ENCODE results near the gene ACOT8.
"Not testable (repeated sequence)": the region's sequence is repeated elsewhere in the genome, so short reads cannot be mapped to it uniquely, and the experiment has no call there.

Gene ACOT8

GRCh38 chr20:45857114-45857881, at the start of gene ACOT8, which contains the start of gene ZSWIM3:
Gene ACOT8, minus strand, starts transcription at chr20:45857392. Its CDS starts 77 bp downstream, at chr20:45857315.
Gene ZSWIM3, plus strand, starts transcription at chr20:45857614. Its CDS starts 212 bp downstream, at chr20:45857826.
- in situ Hi-C loops (cut with MboI; ENCODE audit: low sequenced_read_pairs, unreplicated experiment): no loop called here
- DNase-seq (ENCODE audit: low spot score): peak; percentile 100
- no peak for TF ChIP-seq CTCF (IDR thresholded peaks at IDR 0.05; ENCODE audit: borderline replicate concordance, control extremely low read depth, extremely low read depth, insufficient read depth, missing control alignments)

GRCh38 chr20:45905505-45906079, 48.4 kb upstream of the ACOT8 start:
- no peak for TF ChIP-seq CTCF (IDR thresholded peaks at IDR 0.05; ENCODE audit: borderline replicate concordance, control extremely low read depth, extremely low read depth, insufficient read depth, missing control alignments)
- in situ Hi-C loops (cut with MboI; ENCODE audit: low sequenced_read_pairs, unreplicated experiment): no loop called here
- no peak for DNase-seq (ENCODE audit: low spot score)

DNA sequence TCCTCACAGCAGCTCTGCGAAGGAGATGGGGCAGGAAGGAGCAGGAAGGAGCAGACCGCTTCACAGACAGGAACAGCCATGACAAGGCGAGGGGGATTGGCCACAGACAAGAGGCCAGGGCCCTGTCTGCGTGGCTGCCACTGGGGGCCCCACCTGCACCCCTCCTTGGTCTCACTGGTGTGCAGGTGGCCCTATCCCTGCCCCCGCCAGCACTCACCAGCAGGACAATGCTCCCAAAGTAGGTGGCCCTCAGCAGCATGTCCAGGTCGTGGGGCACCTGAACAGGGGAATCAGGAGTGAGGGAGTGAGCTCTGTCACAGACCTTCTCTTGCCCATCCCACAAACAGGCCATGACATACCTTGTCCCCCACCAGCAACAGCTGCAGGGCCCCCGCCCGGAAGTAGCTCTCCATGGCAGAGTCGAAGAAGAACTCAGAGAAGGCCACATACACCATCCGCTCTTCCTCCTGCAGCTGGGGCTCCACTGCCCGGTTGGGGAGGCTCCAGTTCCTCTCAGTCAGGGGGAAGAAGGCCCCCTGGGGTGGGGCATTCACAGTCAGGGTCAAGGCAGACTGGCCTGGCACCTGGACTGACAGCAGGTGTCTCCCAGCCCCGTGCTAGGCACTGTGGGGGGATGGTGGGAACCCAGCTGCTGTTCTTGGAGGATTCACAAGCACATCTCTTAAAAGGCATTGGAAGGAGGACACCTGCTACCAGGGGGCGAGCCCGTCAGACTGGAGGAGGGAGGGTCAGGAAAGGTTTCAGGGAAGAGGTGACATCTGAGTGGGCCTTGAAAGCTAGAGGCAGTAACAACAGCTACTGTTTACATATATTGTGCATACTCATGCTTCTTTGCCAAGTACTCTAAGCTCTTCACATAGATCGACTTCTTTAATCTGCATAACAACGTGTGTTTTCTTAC, 47.7 kb upstream of the ACOT8 start:
- DNase-seq (ENCODE audit: low spot score): no peak
- in situ Hi-C loops (cut with MboI; ENCODE audit: low sequenced_read_pairs, unreplicated experiment): no loop called here
- no peak for TF ChIP-seq CTCF (IDR thresholded peaks at IDR 0.05; ENCODE audit: borderline replicate concordance, control extremely low read depth, extremely low read depth, insufficient read depth, missing control alignments)

DNA sequence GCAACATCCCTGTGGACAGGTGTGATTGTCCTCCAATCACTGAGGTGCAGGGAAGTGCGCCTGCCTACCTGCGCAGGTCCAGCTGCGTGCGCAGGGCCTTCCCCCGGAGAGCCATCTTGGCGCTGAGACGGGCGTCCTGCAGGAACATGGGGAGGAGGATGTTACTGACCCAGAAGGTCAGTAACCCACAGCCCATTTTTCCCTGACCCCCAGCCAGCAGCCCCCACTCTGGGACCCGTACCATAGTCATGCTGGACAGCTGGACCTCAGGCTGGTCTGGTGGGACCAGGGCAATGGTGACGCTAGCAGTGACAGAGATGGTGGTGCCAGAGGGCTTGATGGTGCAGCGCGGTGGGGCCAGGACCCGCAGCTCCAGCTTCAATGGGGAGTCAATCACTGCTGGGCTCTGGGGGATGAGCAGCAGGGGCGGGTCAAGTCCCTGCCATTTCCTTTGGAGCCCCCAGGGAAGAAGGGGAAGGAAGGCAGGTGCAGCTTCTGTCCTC, 45.1 kb upstream of the ACOT8 start:
- no peak for TF ChIP-seq CTCF (IDR thresholded peaks at IDR 0.05; ENCODE audit: borderline replicate concordance, control extremely low read depth, extremely low read depth, insufficient read depth, missing control alignments)
- in situ Hi-C loops (cut with MboI; ENCODE audit: low sequenced_read_pairs, unreplicated experiment): no loop called here
- DNase-seq (ENCODE audit: low spot score): no peak

DNA sequence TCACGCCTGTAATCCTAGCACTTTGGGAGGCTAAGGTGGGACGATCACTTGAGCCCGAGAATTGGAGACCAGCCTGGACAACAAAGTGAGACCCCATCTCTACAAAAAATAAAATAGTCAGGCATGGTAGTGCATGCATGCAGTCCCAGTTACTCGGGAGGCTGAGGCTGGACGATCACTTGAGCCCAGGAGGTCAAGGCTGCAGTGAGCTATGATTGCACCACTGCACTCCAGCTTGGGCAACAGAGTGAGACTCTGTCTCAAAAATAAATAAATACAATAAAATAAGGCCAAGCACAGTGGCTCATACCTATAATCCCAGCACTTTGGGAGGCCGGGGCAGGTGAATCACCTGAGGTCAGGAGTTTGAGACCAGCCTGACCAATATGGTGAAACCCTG, 44.1 kb upstream of the ACOT8 start:
- DNase-seq (ENCODE audit: low spot score): not testable (repeated sequence)

DNA sequence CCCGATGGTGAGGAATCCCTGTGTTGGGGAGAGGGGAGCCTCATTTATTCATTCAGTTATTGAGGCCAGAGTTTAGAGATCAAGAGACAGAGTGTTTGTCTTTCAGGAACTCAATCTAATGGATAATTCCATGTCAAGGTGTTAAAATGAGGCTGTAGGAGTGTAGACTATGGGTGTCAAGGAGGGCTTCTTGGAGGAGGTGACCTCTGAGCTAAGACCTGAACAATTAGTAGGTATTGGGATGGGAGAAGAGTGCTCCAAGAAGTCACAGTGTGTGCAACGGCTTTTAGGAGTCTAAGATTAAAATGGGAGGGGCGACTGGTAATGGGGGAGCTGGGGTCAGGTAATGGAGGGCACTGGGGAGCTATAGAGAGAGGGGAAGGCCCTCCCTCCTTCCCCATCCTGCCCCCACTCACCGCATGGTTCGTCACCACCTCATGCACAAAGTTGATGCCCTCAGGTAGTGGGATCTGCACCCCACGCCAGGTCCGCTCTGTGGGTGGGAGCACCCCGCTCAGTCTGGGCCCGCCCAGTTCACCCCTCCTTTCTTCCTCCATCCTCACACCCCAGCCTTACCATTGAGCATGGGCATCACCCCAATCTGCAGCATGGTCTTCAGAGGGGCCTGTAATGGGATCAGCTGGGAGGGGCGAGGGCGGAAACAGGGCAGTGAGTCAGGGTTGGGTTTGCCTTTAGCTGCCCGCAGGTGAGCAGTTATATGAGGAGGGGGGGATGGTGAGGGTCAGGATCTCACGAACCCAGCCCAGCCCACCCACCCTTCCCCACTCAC, 42.0 kb upstream of the ACOT8 start:
- no peak for TF ChIP-seq CTCF (IDR thresholded peaks at IDR 0.05; ENCODE audit: borderline replicate concordance, control extremely low read depth, extremely low read depth, insufficient read depth, missing control alignments)
- in situ Hi-C loops (cut with MboI; ENCODE audit: low sequenced_read_pairs, unreplicated experiment): no loop called here
- no peak for DNase-seq (ENCODE audit: low spot score)

More for the DNA sequence above, 44.1 kb upstream of the ACOT8 start:
- in situ Hi-C loops (cut with MboI; ENCODE audit: low sequenced_read_pairs, unreplicated experiment): not testable (repeated sequence)

All from GM13976 (cell line).